Measurements from ENCODE around the gene ATP2B2.

The ATP2B2 gene

DNA sequence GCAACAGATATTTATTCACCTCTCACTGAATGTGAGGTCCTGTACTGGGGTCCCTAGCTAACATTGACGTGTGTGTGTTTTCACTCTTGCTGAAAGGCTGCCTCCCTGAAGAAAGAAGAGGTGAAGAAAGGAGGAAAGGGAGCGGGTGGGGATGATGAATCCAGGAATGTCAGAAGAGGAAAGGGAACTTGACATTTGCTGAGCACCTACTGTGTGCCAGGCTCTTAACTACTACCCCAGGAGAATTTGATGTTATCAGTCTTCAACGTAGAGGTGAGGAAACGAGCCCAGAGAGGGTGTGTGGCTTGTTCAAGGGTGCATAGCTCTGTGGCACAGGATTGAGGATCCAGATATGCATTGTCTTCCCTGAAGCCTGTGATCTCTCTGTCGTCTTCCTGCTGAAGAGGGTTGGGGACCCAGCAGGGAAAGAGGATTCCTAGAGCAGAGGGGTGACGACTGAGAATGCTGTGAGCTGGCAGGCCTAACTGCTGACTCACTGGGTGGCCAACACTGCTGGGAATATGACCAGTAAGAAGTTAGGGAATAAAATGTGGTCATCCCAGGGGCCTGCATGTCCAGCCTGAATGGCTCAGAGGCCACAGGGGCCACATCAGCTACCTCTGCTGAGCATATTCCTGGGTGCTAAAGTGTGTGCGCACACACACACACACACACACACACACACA, 6.6 kb upstream of the ATP2B2 start:
- Histone ChIP-seq H2AK5ac (ENCODE audit: low read length, severe bottlenecking) (peak overlapping the region; percentile 14), H3K4ac (ENCODE audit: low read depth in 1 of 2, low read length in 2 of 2) (no peak overlapping the region), H3K36me3 (ENCODE audit: control insufficient read depth in 1 of 2, insufficient read depth in 2 of 2, low read depth in 1 of 2, low read length in 2 of 2) (no peaks in the 10 kb centered on the region), H3K27ac (ENCODE audit: low read length, poor library complexity, severe bottlenecking) (no peak overlapping the region), H2BK5ac (ENCODE audit: low read depth, low read length, poor library complexity, severe bottlenecking) (no peak overlapping the region), H3K23ac (ENCODE audit: low read length in 2 of 2) (no peak overlapping the region), H3K4me3 (ENCODE audit: insufficient read depth in 1 of 2, low read depth in 1 of 2, low read length in 2 of 2) (no peak overlapping the region), H2AFZ (ENCODE audit: low read depth, low read length) (no peak overlapping the region), H3K27me3 (ENCODE audit: control insufficient read depth in 1 of 2, insufficient read depth in 1 of 2, low read length in 2 of 2) (peaks cover 5 to 93% of the 10 kb centered on the region in 2 experiments), H3K14ac (ENCODE audit: low read length in 2 of 2) (no peak overlapping the region), H4K8ac (ENCODE audit: low read length) (no peak overlapping the region), H2BK12ac (ENCODE audit: low read length in 2 of 2) (no peak overlapping the region), H2BK120ac (ENCODE audit: low read depth, low read length) (no peak overlapping the region), H3K18ac (ENCODE audit: low read depth in 1 of 2, low read length in 2 of 2) (no peak overlapping the region), H3K4me2 (ENCODE audit: low read length, poor library complexity, severe bottlenecking) (no peak overlapping the region), H4K91ac (ENCODE audit: low read length) (no peak overlapping the region), H3K9ac (ENCODE audit: low read length) (no peak overlapping the region), H3K79me1 (replicated peaks; ENCODE audit: low read length, poor library complexity, severe bottlenecking) (no peaks in the 10 kb centered on the region), H2BK15ac (ENCODE audit: low read depth, poor library complexity, severe bottlenecking) (peak overlapping the region; percentile 56), H3K9me3 (ENCODE audit: control insufficient read depth, low read length) (no peaks in the 10 kb centered on the region), H3K4me1 (ENCODE audit: control insufficient read depth, insufficient read depth, low read depth, low read length) (peaks cover 5% of the 10 kb centered on the region)
- DNase-seq: peak; percentile 35
- WGBS: 48% methylated on average over 7 of the region's 7 CpGs

- H3K27me3 ChIP-seq (ENCODE audit: control insufficient read depth in 1 of 2, insufficient read depth in 1 of 2, low read length in 2 of 2): peaks cover 11 to 93% of the 10 kb centered on the region in 2 experiments
- no peak for DNase-seq
- peaks cover 7% of the 10 kb centered on the region for H3K4me1 ChIP-seq (ENCODE audit: control insufficient read depth, insufficient read depth, low read depth, low read length)
- no peak overlapping the region for H3K4me3 ChIP-seq (ENCODE audit: insufficient read depth in 1 of 2, low read depth in 1 of 2, low read length in 2 of 2)
- H3K9ac ChIP-seq (ENCODE audit: low read length): no peak overlapping the region
- H2BK120ac ChIP-seq (ENCODE audit: low read depth, low read length): no peak overlapping the region
- 91% methylated on average over 6 of the region's 6 CpGs for WGBS
- no peaks in the 10 kb centered on the region for H3K79me1 ChIP-seq (replicated peaks; ENCODE audit: low read length, poor library complexity, severe bottlenecking)
- no peak overlapping the region for H3K23ac ChIP-seq (ENCODE audit: low read length in 2 of 2)
- no peak overlapping the region for H2AFZ ChIP-seq (ENCODE audit: low read depth, low read length)
- H3K18ac ChIP-seq (ENCODE audit: low read depth in 1 of 2, low read length in 2 of 2): no peak overlapping the region
- H2BK15ac ChIP-seq (ENCODE audit: low read depth, poor library complexity, severe bottlenecking): no peak overlapping the region
- no peak overlapping the region for H4K8ac ChIP-seq (ENCODE audit: low read length)
- no peak overlapping the region for H3K27ac ChIP-seq (ENCODE audit: low read length, poor library complexity, severe bottlenecking)
- no peak overlapping the region for H3K4me2 ChIP-seq (ENCODE audit: low read length, poor library complexity, severe bottlenecking)
- no peak overlapping the region for H3K4ac ChIP-seq (ENCODE audit: low read depth in 1 of 2, low read length in 2 of 2)
- H2BK5ac ChIP-seq (ENCODE audit: low read depth, low read length, poor library complexity, severe bottlenecking): no peak overlapping the region
- no peaks in the 10 kb centered on the region for H3K9me3 ChIP-seq (ENCODE audit: control insufficient read depth, low read length)
- H3K36me3 ChIP-seq (ENCODE audit: control insufficient read depth in 1 of 2, insufficient read depth in 2 of 2, low read depth in 1 of 2, low read length in 2 of 2): no peaks in the 10 kb centered on the region
- H2AK5ac ChIP-seq (ENCODE audit: low read length, severe bottlenecking): no peak overlapping the region
- no peak overlapping the region for H2BK12ac ChIP-seq (ENCODE audit: low read length in 2 of 2)
- no peak overlapping the region for H4K91ac ChIP-seq (ENCODE audit: low read length)
- H3K14ac ChIP-seq (ENCODE audit: low read length in 2 of 2): no peak overlapping the region
Measured at GRCh38 chr3:10510743-10511432, 5.5 kb upstream of the ATP2B2 start.

- H3K4me3 ChIP-seq (ENCODE audit: insufficient read depth in 1 of 2, low read depth in 1 of 2, low read length in 2 of 2): no peak overlapping the region
- no peak overlapping the region for H3K4me2 ChIP-seq (ENCODE audit: low read length, poor library complexity, severe bottlenecking)
- no peak overlapping the region for H2BK15ac ChIP-seq (ENCODE audit: low read depth, poor library complexity, severe bottlenecking)
- H4K8ac ChIP-seq (ENCODE audit: low read length): no peak overlapping the region
- peaks cover 10% of the 10 kb centered on the region for H3K4me1 ChIP-seq (ENCODE audit: control insufficient read depth, insufficient read depth, low read depth, low read length)
- no peaks in the 10 kb centered on the region for H3K9me3 ChIP-seq (ENCODE audit: control insufficient read depth, low read length)
- H4K91ac ChIP-seq (ENCODE audit: low read length): no peak overlapping the region
- no peak overlapping the region for H3K23ac ChIP-seq (ENCODE audit: low read length in 2 of 2)
- H3K4ac ChIP-seq (ENCODE audit: low read depth in 1 of 2, low read length in 2 of 2): no peak overlapping the region
- H2AK5ac ChIP-seq (ENCODE audit: low read length, severe bottlenecking): no peak overlapping the region
- no peaks in the 10 kb centered on the region for H3K79me1 ChIP-seq (replicated peaks; ENCODE audit: low read length, poor library complexity, severe bottlenecking)
- no peak for DNase-seq
- WGBS: 78% methylated on average over 10 of the region's 10 CpGs
- peaks cover 15 to 90% of the 10 kb centered on the region in 2 experiments for H3K27me3 ChIP-seq (ENCODE audit: control insufficient read depth in 1 of 2, insufficient read depth in 1 of 2, low read length in 2 of 2)
- no peak overlapping the region for H2BK5ac ChIP-seq (ENCODE audit: low read depth, low read length, poor library complexity, severe bottlenecking)
- H3K14ac ChIP-seq (ENCODE audit: low read length in 2 of 2): no peak overlapping the region
- no peak overlapping the region for H3K27ac ChIP-seq (ENCODE audit: low read length, poor library complexity, severe bottlenecking)
- no peak overlapping the region for H2BK12ac ChIP-seq (ENCODE audit: low read length in 2 of 2)
- no peak overlapping the region for H2BK120ac ChIP-seq (ENCODE audit: low read depth, low read length)
- H3K18ac ChIP-seq (ENCODE audit: low read depth in 1 of 2, low read length in 2 of 2): no peak overlapping the region
- H3K36me3 ChIP-seq (ENCODE audit: control insufficient read depth in 1 of 2, insufficient read depth in 2 of 2, low read depth in 1 of 2, low read length in 2 of 2): no peaks in the 10 kb centered on the region
- no peak overlapping the region for H2AFZ ChIP-seq (ENCODE audit: low read depth, low read length)
- no peak overlapping the region for H3K9ac ChIP-seq (ENCODE audit: low read length)
Measured at GRCh38 chr3:10510086-10510742, 4.8 kb upstream of the ATP2B2 start.

- Histone ChIP-seq H3K4me2 (ENCODE audit: low read length, poor library complexity, severe bottlenecking) (no peak overlapping the region), H2BK15ac (ENCODE audit: low read depth, poor library complexity, severe bottlenecking) (no peak overlapping the region), H3K27me3 (ENCODE audit: control insufficient read depth in 1 of 2, insufficient read depth in 1 of 2, low read length in 2 of 2) (peaks cover 24 to 91% of the 10 kb centered on the region in 2 experiments), H2AK5ac (ENCODE audit: low read length, severe bottlenecking) (no peak overlapping the region), H2BK5ac (ENCODE audit: low read depth, low read length, poor library complexity, severe bottlenecking) (no peak overlapping the region), H2BK12ac (ENCODE audit: low read length in 2 of 2) (no peak overlapping the region), H3K23ac (ENCODE audit: low read length in 2 of 2) (no peak overlapping the region), H2BK120ac (ENCODE audit: low read depth, low read length) (no peak overlapping the region), H3K9me3 (ENCODE audit: control insufficient read depth, low read length) (no peaks in the 10 kb centered on the region), H3K36me3 (ENCODE audit: control insufficient read depth in 1 of 2, insufficient read depth in 2 of 2, low read depth in 1 of 2, low read length in 2 of 2) (no peaks in the 10 kb centered on the region), H3K27ac (ENCODE audit: low read length, poor library complexity, severe bottlenecking) (no peak overlapping the region), H3K4me1 (ENCODE audit: control insufficient read depth, insufficient read depth, low read depth, low read length) (peaks cover 13% of the 10 kb centered on the region), H3K4me3 (ENCODE audit: insufficient read depth in 1 of 2, low read depth in 1 of 2, low read length in 2 of 2) (no peak overlapping the region), H3K14ac (ENCODE audit: low read length in 2 of 2) (no peak overlapping the region), H3K18ac (ENCODE audit: low read depth in 1 of 2, low read length in 2 of 2) (no peak overlapping the region), H3K79me1 (replicated peaks; ENCODE audit: low read length, poor library complexity, severe bottlenecking) (no peaks in the 10 kb centered on the region), H4K8ac (ENCODE audit: low read length) (no peak overlapping the region), H3K4ac (ENCODE audit: low read depth in 1 of 2, low read length in 2 of 2) (no peak overlapping the region), H3K9ac (ENCODE audit: low read length) (no peak overlapping the region), H2AFZ (ENCODE audit: low read depth, low read length) (no peak overlapping the region), H4K91ac (ENCODE audit: low read length) (no peak overlapping the region)
- WGBS: 83% methylated on average over 7 of the region's 7 CpGs
- DNase-seq: no peak
Measured at GRCh38 chr3:10509325-10509724, 3.9 kb upstream of the ATP2B2 start.
